Stimulated activated CD8-positive, alpha-beta memory T cell treated with anti-CD3 and anti-CD28 coated beads, Interleukin-4, amount 100 ng/mL, for 48 hours (primary cell): ENCODE results near the gene SIRT7.
"Not testable (repeated sequence)": the region's sequence is repeated elsewhere in the genome, so short reads cannot be mapped to it uniquely, and the experiment has no call there.

ENCODE experiments used
- DNase-seq: peaks from one replicate; pipeline ENCODE4 v3.0.0-alpha.2; 2020

SIRT7 gene

DNA sequence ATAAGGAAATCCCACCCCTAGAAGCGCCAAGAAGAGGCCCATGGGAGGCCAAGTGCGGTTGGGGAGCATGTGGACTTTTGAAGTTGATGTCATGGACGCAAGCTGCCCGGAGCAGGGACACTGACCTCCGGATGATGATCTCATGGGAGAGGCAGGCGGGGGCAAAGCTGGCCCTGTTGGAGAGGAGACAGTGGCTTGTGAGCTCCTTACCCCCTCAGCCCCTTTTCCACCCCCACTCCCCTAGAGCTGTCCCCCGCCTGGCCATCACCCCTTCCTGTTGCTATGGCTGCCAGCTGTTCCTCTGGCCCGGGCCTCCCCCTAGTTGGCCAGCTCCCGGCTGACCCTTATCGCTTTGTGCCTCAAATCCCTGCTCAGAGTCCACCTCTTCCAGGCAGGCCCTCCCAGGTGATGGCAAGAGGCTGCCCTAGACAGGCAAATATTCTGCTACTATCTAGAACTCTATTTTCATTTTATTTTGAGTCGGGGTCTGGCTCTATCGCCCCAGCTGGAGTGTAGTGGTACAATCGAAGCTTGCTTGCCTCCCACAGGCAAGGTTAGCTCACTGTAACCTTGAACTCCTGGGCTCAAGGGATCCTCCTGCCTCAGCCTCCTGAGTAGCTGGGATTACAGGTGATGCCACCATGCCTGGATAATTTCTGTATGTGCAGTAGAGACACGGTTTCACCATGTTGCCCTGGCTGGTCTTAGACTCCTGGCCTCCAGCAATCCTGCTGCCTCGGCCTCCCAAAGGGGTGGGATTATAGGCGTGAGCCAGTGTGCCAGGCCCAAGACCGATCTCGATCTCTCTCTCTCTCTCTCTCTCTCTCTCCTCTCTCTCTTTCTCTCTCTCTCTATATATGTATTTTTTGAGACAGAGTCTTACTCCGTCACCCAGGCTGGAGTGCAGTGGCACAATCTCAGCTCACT lies 36.4 kb upstream of the SIRT7 start:
- DNase-seq: no peak

DNA sequence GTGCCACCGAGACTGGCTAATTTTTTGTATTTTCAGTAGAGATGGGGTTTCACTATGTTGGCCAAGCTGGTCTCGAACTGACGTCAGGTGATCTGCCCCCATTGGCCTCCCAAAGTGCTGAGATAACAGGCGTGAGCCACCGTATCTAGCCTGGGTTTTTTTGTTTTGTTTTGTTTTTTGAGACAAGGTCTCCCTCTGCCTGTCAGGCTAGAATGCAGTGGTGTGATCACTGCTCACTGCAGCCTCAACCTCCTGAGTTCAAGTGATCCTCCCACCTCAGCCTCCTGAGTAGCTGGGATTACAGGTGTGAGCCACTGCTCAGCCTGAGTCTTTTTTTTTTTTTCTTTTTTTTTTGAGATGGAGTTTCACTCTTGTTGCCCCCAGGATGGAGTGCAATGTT lies 35.5 kb upstream of the SIRT7 start:
- not testable (repeated sequence) for DNase-seq

- DNase-seq: no peak
These were observed 34.8 kb upstream of the SIRT7 start for GRCh38 chr17:81952792-81953228.

DNA sequence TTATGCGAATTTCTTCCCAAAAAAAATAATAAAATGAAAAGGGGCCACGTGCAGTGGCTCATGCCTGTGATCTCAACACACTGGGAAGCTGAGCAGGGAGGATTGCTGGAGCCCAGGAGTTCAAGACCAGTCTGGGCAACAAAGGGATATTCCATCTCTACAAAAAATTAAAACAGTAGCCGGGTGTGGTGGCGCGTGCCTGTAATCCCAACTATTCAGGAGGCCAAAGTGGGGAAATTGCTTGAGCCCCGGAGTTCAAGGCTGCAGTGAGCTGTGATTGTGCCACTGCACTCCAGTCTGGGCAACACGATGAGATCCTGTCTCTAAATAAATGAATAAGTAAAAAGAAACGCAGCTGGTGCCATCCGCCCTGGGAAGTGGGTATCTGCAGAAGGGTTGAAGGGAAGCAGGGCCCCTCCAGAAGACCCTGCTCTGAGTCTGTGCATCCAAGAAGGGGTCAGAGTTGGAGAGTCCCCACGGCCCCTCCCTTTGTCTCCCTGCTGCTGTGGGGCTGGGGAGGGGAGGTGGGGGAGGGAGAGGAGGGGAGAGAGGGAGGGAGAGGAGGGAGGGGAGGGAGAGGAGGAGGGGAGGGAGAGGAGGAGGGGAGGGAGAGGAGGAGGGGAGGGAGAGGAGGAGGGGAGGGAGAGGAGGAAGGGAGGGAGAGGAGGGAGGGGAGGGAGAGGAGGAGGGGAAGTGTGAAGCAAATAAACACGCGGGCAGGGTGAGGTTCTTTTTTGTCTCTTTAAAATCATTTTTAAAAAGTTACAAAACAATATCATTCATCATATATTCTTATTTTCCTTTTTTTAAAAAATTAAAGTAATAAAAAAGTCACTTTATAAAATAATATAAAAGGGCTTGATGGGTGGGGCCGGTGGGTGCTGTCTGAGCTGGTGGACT lies 34.1 kb upstream of the SIRT7 start:
- no peak for DNase-seq

DNA sequence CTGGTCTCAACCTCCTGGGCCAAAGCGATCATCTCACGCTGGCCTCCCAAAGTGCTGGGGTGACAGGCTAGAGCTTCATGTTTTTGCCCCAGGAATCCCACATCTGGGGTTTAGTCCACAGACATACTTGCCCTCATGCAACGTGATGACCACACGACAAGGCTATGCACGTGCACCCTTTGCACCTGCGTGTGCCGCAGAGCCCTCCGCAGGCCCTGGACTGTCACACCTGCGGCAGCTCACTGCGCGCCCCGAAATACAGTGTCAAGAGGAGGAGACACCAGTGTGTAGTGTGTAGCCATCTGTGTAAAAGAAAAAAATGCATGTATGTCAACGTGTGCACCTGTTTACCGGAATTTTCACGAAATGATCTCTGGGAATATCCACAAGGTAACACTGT lies 32.5 kb upstream of the SIRT7 start:
- no peak for DNase-seq

DNA sequence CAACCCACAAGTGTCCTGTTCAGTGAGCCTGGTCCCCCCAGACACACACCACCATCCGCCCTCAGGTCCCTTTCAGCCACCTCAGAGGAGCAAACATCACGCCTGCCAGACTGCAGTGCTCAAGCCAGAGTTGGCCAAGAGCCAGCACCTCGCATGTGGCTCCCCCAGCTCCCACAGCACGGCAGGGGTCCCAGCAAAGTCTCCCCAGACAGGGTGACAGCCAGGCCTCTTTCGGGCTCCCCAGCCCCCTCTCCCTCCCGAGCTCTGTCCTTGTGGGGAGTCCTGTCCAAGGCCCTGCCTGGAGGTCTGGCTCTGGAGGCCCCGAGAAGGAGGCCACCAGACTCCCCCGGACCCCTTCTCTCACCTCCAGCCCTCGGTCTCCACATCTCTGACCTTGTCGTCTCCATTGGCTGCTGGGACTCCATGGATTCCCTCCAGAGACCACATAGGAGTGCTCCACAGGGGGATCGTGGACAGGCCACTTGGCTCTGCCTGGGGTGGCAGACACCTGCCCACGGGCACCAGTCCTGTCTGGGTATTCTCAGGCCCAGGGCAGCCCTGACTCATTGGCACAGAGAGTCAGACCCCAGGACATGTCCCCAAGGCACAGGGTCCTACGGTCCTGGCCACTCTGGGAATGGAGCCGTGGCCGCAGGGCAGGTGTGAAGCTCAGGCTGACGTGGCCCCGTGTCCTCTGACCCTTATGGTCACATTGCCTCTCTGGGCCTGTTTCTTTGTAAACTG lies 30.8 kb upstream of the SIRT7 start:
- no peak for DNase-seq

- DNase-seq: no peak
These were observed 29.2 kb upstream of the SIRT7 start, which contains the start of gene MYADML2 for GRCh38 chr17:81947189-81947588. TSS of gene MYADML2 (minus strand) at chr17:81947233. CDS start at chr17:81941741, 5,492 bp downstream.

DNA sequence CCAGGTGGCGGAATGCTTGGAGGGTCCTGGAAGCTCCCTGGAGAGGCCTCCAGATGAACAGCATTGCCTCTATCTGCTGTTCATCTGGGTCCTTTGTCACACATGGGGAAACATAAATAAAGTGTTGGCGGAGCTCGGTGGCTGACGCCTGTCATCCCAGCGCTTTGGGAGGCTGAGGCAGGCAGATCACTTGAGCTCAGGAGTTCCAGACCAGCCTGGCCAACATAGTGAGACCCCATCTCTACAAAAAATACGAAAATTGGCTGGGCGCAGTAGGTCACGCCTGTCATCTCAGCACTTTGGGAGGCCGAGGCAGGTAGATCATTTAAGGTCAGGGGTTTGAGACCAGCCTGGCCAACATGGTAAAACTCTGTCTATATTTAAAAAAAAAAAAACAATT lies 26.9 kb upstream of the SIRT7 start:
- DNase-seq: no peak

- DNase-seq: no peak
These were observed 24.2 kb upstream of the SIRT7 start for GRCh38 chr17:81942167-81942553.

DNA sequence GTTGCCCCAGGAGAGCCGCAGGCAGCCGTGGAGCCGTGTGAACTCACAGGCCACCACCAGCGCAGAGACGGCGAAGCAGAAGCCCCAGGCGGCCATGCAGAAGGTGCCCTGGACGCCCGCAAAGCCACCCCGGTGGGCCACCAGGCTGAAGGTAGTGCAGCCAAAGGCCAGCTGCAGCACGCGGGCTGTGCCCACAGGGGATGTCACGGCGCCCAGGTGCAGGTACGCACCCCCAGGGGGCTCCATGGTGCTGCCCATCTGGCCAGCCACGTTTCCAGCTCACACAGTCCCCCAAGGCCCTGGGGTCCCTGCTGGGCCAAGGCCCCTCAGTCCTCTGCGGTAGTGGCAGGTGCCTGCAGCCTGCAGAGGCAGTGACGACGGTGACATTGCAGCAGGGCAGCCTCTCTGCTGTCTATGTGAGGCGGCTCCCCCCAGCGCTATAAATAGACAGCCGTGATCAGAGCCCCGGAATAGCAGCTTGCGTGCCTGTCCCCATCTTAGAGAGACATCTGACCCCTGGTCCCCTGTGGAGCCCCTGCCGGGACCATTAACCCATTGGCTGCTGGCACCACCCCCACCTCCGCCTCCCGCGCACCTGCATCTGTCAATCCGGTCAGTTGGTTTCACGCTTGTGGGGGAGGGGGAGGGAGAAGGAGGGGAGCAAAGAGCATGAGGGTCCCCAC lies 23.6 kb upstream of the SIRT7 start:
- no peak for DNase-seq

DNA sequence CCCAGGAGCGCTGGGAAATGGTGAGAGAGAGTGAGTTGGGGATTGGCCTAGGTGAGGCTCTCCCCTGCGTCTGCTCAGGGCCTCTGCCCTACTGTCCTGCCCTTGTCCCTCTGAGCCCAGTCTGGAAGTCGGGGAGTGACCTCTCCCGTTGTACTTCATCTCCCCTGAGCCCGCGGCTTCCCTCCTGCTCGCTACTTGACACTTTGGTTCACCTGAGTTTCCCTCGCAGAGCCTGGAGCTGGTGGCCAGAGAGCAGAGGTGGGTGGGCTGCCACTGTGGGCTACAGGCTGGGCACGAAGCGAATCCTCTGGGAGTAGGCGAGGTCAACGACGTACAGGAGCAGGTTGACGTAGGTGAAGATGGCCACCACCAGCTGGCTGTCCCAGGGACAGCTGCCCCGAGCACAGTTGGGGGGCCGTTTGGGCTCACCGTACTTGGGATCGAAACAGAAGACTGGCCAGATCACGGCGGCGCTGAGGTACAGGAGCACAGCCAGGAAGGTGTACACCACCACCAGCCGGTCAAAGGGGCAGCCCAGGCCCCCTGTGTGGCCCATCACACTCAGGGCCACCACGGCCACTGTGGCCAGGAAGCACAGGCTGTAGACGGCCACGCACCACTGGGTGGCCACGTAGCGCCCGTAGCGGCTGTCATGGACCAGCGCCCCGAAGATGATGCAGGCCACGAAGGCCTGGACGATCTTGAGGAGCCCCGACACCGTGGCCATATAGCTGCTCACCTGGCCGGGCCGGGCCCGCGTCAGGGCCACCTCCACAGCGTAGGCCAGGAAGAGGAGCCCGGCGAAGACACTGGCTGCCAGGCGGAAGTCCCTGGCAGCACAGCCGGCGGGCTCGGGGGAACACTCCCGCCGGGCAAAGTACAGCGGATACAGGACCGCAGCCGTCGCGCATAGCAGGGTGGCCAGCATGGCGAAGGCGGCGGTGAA lies 22.8 kb upstream of the SIRT7 start:
- no peak for DNase-seq

GRCh38 chr17:81939881-81940385 lies 22.0 kb upstream of the SIRT7 start:
- no peak for DNase-seq

DNA sequence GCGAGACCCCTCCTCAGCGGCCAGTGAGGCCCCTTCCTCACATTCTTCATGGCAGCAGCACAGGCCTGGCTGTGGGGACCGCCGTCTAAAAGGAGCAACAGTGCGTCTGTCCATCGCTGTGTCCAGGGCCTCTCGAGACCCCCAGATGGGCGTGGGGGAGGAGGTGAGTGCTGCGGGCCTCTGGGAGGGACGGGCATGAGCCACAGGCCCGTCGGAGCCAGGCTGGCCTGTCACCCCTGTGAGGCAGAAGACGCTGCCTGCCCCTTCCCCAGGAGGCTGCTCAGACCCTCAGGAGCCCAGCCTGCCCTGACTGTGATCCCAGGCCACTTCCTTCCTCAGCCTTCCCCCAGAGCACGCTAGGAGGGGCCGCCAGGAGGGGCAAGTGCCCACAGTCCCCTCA lies 21.2 kb upstream of the SIRT7 start:
- DNase-seq: no peak

GRCh38 chr17:81935709-81936084 lies 17.7 kb upstream of the SIRT7 start:
- DNase-seq: no peak

GRCh38 chr17:81934850-81935708 lies 17.1 kb upstream of the SIRT7 start:
- DNase-seq: no peak

- DNase-seq: no peak
These were observed 16.3 kb upstream of the SIRT7 start for GRCh38 chr17:81934098-81934757.

DNA sequence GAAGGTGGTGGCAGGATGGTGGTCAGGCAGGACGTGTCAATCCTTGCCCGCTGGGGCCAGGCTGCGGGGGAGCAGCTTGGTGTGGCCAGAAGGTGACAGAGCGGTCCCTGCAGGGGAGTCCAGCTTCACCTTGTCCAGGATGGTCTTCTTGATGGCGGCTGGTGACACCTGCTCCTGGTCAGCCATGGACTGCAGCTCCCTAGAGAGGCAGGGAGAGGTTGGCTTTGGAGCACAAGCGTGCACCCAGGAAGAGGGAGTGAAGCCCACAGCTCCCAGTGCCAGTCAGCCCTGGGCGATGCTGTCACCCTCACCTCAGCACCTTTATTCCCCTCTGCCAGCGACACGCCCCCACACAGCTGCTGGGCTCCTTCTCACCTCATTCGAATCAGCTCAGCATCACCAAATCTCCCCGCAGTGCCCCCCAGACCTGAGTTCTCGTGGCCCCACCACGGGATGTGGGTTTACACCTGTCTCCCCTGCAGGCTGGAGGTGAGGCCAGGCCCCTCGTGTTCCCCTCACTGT lies 15.3 kb upstream of the SIRT7 start:
- DNase-seq: no peak

DNA sequence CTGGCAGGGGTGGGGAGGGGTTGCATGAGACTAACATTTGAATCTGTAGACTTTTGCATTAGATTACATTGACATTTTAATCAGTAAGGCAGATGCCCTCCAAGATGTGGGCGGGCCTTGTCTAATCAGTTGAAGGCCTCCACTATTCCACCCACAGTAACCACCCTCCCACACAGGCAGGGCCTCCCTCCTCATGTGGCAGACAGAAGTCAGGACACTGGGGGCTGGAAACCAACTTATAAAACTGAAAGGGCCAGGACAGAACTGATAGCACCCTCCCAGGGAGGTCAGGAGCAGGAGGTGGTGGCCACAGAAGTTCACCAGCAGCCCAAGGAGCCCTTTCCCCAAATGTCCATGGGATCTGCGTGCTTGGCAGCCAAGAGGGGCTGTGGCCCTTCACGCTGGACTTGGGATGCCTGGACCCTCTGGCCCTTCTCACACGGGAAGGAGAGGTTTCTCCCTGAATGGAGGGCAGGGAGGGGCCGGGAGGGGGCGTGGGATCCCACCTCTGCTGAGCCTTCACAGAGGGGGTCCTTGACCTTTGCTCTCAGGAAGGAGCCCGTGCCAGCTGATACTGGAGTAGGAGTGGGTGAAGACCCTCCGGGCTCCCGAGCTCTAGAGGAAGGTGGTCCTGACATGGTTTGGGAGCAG lies 14.5 kb upstream of the SIRT7 start:
- no peak for DNase-seq
